HG03342 (cell line): ENCODE results near the gene TMEM158.

ENCODE experiments used
- ATAC-seq: cut with Tn5 transposase; IDR thresholded peaks from one replicate; pipeline ENCODE4 v1.9.1; 2021; ENCODE audit warnings: mild to moderate bottlenecking, moderate library complexity; ENCODE audit not compliant: unreplicated experiment

Gene TMEM158

DNA sequence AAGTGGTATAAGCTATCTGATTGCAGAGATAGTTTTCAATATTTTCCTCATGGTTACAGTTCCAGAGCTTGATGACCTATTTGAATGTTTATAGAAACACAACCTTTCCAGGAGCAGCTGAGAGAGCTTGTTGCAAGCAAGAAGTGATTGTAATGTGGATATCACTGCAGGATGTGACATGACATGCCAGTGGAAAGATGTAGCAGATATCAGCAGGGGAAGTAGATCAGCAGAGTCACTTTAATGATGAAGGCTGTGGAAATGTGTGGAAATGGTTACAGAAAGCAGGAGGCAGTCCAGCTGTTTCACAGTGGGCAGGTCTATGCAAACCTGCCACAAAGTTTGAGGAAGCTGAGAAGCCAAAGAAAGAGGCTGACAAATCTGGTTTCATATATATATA is 21.0 kb downstream of the TMEM158 start:
- no peak for ATAC-seq

DNA sequence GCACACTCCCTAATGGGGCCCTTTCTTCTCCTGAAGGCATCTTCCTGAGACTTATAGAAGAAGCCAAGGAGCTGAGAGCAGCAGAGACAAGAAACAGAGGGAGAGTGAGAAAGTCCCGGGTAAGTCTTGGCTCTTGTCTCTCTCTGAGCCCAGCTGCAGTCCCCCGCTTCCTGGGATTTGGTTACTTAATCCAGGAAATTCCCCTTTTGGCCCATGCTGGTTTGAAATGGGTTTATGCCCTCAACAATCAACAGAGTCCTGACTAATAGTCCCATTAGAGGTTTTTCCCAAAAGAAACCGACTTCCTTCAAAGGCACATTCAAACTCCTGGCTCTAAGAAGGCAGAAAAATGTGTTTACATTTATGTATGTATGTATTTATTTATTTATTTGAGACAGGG is 22.0 kb downstream of the TMEM158 start:
- ATAC-seq: no peak

- ATAC-seq: no peak
These were observed 26.0 kb downstream of the TMEM158 start for GRCh38 chr3:45199837-45200648.

- no peak for ATAC-seq
These were observed 27.5 kb downstream of the TMEM158 start for GRCh38 chr3:45198264-45199260.

- ATAC-seq: no peak
These were observed 31.3 kb downstream of the TMEM158 start for GRCh38 chr3:45194791-45195190.

DNA sequence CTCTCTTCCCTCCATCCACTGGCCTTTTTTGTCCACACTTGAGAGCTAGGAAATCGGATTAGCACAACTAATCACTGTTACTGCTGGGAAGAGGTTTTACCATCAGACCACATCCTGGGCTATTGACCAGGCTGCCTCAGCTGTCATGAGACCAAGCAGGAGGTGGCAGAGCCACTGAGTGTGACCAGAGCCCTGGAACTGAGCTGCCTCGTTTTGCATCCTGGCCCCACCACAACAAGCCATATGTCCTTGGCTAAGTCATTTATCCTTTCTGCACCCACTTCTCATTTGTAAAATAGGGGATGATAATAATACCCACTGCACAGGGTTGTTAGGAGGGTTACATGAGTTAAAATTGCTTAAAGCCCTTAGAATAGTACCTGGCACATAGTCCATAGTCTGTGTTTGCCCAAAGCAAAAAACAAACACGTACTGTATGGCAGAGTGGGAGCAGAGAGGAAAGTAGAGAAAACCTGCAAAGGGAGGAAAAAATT is 34.1 kb downstream of the TMEM158 start:
- ATAC-seq: no peak

- no peak for ATAC-seq
These were observed 34.7 kb downstream of the TMEM158 start for GRCh38 chr3:45191424-45191823.

DNA sequence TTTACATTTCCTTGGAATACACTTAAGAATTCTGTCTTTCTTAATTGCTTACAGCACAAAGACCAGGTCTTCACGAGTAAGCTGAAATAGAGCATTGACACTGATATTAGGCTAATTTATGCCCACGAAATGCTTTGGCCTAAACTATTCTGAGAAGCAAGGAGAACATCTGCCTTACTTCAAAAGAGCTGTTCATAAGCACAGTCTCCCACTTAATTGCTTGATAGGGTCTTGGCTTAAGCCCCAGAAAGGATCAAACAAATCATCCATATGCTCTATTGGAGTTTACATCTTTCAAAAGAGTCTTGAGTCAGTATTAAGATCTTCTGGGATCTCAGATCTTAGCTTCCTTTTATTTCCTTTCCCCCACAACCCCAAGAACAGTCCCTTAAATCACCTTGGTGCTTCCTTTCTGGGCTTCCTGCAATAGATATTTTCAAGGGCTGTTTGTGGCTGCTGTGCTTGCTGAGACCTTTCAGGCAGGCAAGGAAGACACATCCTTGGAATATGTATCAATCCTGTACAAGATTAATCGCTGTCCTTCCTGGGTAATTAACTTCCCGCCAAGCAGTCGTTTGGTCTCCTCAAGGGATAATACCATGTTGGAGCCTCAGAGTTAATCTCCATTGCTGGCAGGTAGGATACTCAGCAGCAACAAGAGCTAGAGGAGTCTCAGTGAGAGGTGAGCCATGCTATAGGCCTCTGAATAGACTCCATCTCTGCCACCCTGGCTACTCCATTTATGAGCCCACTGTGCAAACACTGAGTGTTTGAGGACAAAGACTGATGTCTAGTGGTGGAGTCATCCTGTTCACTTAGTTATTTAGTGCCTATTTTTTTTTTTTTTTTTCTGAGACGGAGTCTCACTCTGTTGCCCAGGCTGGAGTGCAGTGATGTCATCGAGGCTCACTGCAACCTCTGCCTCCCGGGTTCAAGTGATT is 37.1 kb downstream of the TMEM158 start:
- ATAC-seq: no peak

DNA sequence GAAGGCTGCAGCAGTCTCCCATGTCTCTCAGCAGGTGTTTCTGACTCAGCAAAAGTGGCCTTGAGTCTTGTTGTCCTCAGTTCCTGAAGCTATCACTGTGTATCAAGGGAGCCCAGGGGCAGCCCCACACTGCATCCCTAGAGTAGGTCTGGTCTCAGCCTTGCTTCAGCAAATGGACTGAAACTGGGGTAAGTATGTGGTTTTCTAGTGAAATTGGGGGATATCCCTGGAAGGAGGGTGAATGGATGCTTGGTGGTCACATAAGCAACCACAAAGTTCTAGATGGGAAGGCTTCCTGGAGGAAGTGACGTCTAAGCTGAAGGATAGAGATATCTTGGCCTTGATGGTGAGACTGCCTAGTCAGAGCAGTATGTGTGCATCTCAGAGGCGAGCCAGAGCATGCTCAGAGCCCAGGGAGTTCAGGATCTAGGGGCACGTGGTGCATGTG is 38.4 kb downstream of the TMEM158 start:
- no peak for ATAC-seq

DNA sequence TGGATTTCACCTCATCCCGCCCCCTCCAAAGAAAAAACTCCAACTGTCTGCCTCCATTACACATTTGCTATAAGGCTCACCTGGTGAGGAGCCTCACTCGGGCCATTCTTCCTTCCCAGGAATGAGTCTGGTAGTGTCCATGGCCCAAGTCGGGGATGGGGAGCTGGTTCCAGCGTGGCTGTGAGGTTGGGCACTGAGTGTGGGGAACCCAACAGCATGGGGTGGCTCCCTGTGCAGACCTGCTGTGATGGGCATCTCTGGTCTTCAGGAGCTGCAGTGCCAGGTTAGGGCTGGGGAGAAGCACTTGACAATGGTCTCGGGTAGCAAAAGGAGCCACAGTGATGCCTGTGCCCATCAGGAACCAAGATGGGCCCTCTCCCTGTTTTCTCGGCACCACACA is 39.2 kb downstream of the TMEM158 start:
- no peak for ATAC-seq

DNA sequence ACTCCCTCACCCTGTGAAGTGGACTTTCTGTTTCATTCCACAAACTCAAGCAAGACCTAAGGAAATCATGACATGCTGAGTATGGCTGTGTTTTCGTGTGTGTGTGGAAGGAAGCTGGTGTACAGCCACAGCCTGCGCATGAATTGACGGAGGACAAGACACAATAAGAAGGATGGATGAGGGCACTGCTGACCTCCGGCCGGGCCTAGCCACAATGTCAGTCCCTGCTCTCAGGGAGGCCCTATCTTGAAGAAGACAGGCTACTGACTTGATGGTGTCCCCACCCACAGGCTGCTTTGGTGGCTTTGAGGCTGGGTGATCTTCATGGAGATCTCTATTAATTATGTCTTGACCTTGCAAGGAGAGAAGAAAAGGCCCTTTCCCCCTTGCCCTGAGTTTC is 40.6 kb downstream of the TMEM158 start:
- ATAC-seq: no peak

GRCh38 chr3:45185052-45185451 is 41.0 kb downstream of the TMEM158 start:
- no peak for ATAC-seq

GRCh38 chr3:45183872-45184262 is 42.2 kb downstream of the TMEM158 start:
- no peak for ATAC-seq

GRCh38 chr3:45182915-45183871 is 42.9 kb downstream of the TMEM158 start:
- no peak for ATAC-seq

DNA sequence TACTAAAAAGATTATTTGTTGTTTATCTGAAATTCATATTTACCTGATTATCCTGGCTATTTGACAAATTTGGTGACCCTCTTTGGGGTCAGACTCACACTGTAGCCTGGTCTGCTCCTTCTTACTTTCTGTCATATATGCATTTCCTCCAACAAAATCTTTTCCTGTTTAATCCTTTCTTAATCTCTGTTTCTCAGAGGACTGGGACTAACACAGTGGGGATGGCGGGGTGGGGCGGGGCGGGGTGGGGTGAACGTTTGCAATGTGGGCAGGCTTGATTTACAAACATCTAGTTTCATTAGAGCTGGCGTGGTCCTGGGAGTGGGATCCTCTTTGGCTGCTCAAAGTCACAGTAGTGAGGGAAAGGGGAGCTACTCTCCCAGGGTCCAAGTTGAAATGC is 44.6 kb downstream of the TMEM158 start:
- no peak for ATAC-seq

DNA sequence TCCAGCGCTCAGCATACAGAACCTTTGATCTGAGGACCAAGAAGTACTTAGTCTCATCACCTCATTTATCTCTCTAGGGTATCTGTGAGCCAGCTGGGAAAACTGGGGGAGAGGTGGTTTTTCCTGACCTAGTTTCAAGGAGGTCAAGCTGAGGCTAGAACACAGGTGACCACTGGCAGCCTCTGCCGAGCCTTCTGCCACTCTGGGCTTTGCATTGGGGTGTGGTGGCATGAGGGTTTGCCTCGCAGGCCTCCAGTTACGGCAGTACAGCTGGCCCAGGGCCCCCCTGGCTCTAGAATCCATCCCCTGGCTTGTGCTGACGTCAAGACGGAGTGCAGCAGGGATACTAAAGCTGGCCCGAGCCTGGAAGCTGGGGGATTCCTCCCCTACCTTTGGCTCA is 45.2 kb downstream of the TMEM158 start:
- no peak for ATAC-seq

DNA sequence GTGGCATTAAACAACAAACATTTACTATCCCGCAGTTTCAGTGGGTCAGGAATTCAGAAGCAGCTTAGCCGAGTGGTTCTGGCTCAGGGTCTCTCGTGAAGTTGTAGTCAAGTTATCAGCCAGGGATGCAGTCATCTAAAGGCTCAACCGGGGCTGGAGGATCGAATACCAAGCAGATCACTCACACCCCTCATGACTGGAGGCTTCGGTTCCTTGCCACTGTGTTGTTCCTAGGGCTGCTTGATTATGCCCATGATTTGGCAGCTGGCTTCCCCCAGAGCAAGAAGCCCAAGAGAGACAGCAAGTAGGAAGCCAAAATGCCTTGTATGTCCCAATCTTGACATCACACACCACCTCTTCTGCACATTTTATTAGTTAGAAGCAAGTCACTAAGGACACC is 46.0 kb downstream of the TMEM158 start:
- ATAC-seq: no peak

DNA sequence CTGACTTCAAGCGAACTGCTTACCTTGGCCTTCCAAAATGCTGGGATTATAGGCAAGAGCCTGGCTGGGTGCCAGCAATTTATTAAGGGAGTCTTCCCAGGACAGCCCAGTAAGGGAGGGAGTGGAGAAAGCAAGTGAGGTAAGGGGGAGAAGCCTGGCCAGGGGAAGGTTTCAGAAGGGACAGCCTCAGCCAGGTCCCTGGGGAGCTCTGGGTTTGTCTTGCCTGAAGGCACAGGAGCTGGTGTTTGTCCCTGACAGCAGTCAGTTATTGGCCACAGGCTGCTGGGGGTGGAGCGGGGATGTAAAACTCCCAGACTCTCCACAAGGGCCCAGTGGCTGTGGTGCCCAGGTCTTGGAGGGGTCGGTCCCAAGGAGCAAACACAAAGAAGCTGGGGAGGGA is 46.9 kb downstream of the TMEM158 start:
- ATAC-seq: no peak
